K562 (cell line): ENCODE results near the gene MAP3K7. TPM values are rescaled to one million over a fixed set of nuclear protein-coding genes. Genes with fewer than 3 reads are reported as not detected.

Experiments used
- FOSL1 ChIP-seq: fragments of 200-800 bp; sonication (Bioruptor generic); conservative IDR thresholded peaks from 2 replicates; pipeline ENCODE4 v1.6.1; 2016; ENCODE audit warnings: missing genetic modification characterization, missing compliant biosample characterization
- KAT2B ChIP-seq: IDR thresholded peaks from one replicate; pipeline ENCODE4 v1.6.1; 2012; ENCODE audit warnings: low read depth, mild to moderate bottlenecking, control low read depth, inconsistent platforms, low read length, moderate library complexity
- MAFK ChIP-seq: IDR thresholded peaks from 2 replicates; pipeline ENCODE4 v1.6.1; 2011; ENCODE audit warnings: low read length, improper control_type of control experiment
- MBD2 ChIP-seq: sonication (generic); IDR thresholded peaks from 2 replicates; pipeline ENCODE4 v1.6.1; 2016; ENCODE audit warnings: low read depth, borderline replicate concordance
- NEUROD1 ChIP-seq: fragments of 150-350 bp; IDR thresholded peaks from 2 replicates; pipeline ENCODE4 v1.6.1; 2014; ENCODE audit warnings: borderline replicate concordance, low read length, low read depth; ENCODE audit not compliant: partially characterized antibody
- POLR2G ChIP-seq: fragments of 200-400 bp; formaldehyde crosslinking; IDR thresholded peaks from 2 replicates; pipeline ENCODE4 v1.6.1; 2017; ENCODE audit warnings: low read depth, mild to moderate bottlenecking, antibody characterized with exemption, low read length, moderate library complexity
- SRSF9 ChIP-seq: fragments of 200-400 bp; formaldehyde crosslinking; IDR thresholded peaks from 2 replicates; pipeline ENCODE4 v1.6.1; 2017; ENCODE audit warnings: low read depth, low read length, borderline replicate concordance
- TAL1 ChIP-seq: fragments of 450-650 bp; IDR thresholded peaks from 2 replicates; pipeline ENCODE4 v1.6.1; 2016; ENCODE audit warnings: mild to moderate bottlenecking
- THRAP3 ChIP-seq: fragments of 450-650 bp; IDR thresholded peaks from 2 replicates; pipeline ENCODE4 v1.6.1; 2016; ENCODE audit warnings: mild to moderate bottlenecking, inconsistent platforms, borderline replicate concordance
- ZZZ3 ChIP-seq: fragments of 450-650 bp; IDR thresholded peaks from 2 replicates; pipeline ENCODE4 v1.6.1; 2016; ENCODE audit warnings: antibody characterized with exemption, mild to moderate bottlenecking, moderate library complexity
- polyA plus RNA-seq, 8 experiments: library from polyadenylated mRNA; depleted of rRNA in 4 of 8; stranded (reverse) in 5 of 8; unstranded in 3 of 8; fragments of >200 nt; fragmentation: Nextera tagmentation in 2 of 8; fragmentation: Illumina TruSeq in 1 of 8; extraction: Ambion mirVana in 2 of 8; extraction: Trizol in 1 of 8; gene quantifications; 2 replicates each; pipeline versions ENCODE4 v1.2.1 to v1.2.3, GENCODE V29; 2011 to 2014; ENCODE audit warnings: inconsistent platforms in 1 of 8, missing spikeins in 1 of 8
- total RNA-seq, 7 experiments: library from RNA; depleted of rRNA in 6 of 7; stranded (reverse); fragments of >200 nt in 6 of 7; fragmentation: Illumina TruSeq in 2 of 7; extraction: Trizol in 2 of 7; gene quantifications; 2 replicates each; pipeline versions ENCODE4 v1.2.1 to v1.2.3, GENCODE V29; 2011 to 2021; ENCODE audit warnings: low replicate concordance in 1 of 7
- TF ChIP-seq, protein P1 (sequence below): sonication (generic); formaldehyde crosslinking; IDR thresholded peaks from 2 replicates; pipeline ENCODE4 v1.8.1; 2023; ENCODE audit warnings: mild to moderate bottlenecking, missing genetic modification reagents
- TF ChIP-seq, protein P2 (sequence below), 2 experiments: fragments of 450-650 bp; conservative IDR thresholded peaks; 2 replicates each; pipeline ENCODE4 v1.6.1; 2017; ENCODE audit warnings: mild to moderate bottlenecking in 2 of 2, moderate library complexity in 2 of 2
- TF ChIP-seq, protein P3 (sequence below): fragments of 450-650 bp; formaldehyde crosslinking; IDR thresholded peaks from 2 replicates; pipeline ENCODE4 v1.4.0; 2022; ENCODE audit warnings: missing genetic modification characterization
- TF ChIP-seq, protein P4 (sequence below): fragments of 250-450 bp; sonication (Bioruptor Pico); IDR thresholded peaks from 2 replicates; pipeline ENCODE4 v1.5.0; 2021; ENCODE audit warnings: mild to moderate bottlenecking, borderline replicate concordance
- TF ChIP-seq, protein P5 (sequence below): fragments of 250-450 bp; sonication (Bioruptor Pico); IDR thresholded peaks from 2 replicates; pipeline ENCODE4 v1.8.0; 2021; ENCODE audit warnings: mild to moderate bottlenecking, moderate library complexity
- TF ChIP-seq, protein P6 (sequence below): fragments of 450-650 bp; IDR thresholded peaks from 2 replicates; pipeline ENCODE4 v1.6.1; 2016; ENCODE audit warnings: borderline replicate concordance

Gene MAP3K7
- total and polyA plus RNA-seq, 9 of the 15 experiments (the other 6 are each of a cell fraction or from before 2014, with no cell fraction given): 13.4 to 60.9 (median 34.8) TPM

DNA sequence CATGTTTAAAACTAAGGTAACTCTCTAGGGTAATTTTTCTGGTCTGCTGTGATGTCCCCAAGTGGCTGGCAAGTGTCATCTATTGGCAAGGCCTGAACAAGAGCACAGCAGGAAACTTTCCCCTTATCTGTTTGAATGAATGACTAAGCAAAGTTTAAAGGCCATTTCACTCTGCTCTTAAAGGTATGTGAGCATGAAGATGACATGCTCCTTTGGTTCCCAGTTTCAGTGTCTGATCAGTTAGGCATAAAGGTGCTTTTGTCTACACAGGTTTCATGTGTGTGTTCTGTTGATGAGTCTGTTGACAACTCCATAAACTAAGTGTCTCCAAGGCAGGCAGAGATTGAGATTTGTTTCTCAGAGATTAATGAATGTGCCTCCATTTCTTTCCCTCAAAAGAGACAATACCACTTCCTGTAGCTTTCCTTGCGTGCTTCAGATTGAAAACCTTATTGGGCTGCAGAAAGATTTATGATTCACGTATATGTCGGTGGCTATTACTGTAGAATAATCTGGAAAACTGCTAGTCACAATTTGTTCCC, 83.9 kb downstream of the MAP3K7 start (continued):
- TF ChIP-seq, protein P1, sequence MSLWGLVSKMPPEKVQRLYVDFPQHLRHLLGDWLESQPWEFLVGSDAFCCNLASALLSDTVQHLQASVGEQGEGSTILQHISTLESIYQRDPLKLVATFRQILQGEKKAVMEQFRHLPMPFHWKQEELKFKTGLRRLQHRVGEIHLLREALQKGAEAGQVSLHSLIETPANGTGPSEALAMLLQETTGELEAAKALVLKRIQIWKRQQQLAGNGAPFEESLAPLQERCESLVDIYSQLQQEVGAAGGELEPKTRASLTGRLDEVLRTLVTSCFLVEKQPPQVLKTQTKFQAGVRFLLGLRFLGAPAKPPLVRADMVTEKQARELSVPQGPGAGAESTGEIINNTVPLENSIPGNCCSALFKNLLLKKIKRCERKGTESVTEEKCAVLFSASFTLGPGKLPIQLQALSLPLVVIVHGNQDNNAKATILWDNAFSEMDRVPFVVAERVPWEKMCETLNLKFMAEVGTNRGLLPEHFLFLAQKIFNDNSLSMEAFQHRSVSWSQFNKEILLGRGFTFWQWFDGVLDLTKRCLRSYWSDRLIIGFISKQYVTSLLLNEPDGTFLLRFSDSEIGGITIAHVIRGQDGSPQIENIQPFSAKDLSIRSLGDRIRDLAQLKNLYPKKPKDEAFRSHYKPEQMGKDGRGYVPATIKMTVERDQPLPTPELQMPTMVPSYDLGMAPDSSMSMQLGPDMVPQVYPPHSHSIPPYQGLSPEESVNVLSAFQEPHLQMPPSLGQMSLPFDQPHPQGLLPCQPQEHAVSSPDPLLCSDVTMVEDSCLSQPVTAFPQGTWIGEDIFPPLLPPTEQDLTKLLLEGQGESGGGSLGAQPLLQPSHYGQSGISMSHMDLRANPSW (CRISPR knock-in tag): no peak
- no peak for TF ChIP-seq MBD2
- TF ChIP-seq, protein P2, sequence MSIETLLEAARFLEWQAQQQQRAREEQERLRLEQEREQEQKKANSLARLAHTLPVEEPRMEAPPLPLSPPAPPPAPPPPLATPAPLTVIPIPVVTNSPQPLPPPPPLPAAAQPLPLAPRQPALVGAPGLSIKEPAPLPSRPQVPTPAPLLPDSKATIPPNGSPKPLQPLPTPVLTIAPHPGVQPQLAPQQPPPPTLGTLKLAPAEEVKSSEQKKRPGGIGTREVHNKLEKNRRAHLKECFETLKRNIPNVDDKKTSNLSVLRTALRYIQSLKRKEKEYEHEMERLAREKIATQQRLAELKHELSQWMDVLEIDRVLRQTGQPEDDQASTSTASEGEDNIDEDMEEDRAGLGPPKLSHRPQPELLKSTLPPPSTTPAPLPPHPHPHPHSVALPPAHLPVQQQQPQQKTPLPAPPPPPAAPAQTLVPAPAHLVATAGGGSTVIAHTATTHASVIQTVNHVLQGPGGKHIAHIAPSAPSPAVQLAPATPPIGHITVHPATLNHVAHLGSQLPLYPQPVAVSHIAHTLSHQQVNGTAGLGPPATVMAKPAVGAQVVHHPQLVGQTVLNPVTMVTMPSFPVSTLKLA (conservative IDR thresholded peaks at IDR 0.05): peak in 1 of 2 experiments; percentile 52; a peak in 3 of 4 replicates
- no peak for TF ChIP-seq KAT2B
- TF ChIP-seq, protein P3, sequence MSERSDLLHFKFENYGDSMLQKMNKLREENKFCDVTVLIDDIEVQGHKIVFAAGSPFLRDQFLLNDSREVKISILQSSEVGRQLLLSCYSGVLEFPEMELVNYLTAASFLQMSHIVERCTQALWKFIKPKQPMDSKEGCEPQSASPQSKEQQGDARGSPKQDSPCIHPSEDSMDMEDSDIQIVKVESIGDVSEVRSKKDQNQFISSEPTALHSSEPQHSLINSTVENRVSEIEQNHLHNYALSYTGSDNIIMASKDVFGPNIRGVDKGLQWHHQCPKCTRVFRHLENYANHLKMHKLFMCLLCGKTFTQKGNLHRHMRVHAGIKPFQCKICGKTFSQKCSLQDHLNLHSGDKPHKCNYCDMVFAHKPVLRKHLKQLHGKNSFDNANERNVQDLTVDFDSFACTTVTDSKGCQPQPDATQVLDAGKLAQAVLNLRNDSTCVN (CRISPR knock-in tag): no peak
- TF ChIP-seq POLR2G: no peak
- TF ChIP-seq FOSL1: peak; percentile 86
- no peak for TF ChIP-seq ZZZ3
- no peak for TF ChIP-seq NEUROD1
- TF ChIP-seq, protein P4, sequence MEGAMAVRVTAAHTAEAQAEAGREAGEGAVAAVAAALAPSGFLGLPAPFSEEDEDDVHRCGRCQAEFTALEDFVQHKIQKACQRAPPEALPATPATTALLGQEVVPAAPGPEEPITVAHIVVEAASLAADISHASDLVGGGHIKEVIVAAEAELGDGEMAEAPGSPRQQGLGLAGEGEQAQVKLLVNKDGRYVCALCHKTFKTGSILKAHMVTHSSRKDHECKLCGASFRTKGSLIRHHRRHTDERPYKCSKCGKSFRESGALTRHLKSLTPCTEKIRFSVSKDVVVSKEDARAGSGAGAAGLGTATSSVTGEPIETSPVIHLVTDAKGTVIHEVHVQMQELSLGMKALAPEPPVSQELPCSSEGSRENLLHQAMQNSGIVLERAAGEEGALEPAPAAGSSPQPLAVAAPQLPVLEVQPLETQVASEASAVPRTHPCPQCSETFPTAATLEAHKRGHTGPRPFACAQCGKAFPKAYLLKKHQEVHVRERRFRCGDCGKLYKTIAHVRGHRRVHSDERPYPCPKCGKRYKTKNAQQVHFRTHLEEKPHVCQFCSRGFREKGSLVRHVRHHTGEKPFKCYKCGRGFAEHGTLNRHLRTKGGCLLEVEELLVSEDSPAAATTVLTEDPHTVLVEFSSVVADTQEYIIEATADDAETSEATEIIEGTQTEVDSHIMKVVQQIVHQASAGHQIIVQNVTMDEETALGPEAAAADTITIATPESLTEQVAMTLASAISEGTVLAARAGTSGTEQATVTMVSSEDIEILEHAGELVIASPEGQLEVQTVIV (CRISPR knock-in tag): no peak
- TF ChIP-seq SRSF9: no peak
- TF ChIP-seq, protein P5, sequence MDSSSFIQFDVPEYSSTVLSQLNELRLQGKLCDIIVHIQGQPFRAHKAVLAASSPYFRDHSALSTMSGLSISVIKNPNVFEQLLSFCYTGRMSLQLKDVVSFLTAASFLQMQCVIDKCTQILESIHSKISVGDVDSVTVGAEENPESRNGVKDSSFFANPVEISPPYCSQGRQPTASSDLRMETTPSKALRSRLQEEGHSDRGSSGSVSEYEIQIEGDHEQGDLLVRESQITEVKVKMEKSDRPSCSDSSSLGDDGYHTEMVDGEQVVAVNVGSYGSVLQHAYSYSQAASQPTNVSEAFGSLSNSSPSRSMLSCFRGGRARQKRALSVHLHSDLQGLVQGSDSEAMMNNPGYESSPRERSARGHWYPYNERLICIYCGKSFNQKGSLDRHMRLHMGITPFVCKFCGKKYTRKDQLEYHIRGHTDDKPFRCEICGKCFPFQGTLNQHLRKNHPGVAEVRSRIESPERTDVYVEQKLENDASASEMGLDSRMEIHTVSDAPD: no peak
- peak; percentile 22; the same call in 1 of the 2 replicates for TF ChIP-seq TAL1
- no peak for TF ChIP-seq THRAP3
- peak; percentile 92 for TF ChIP-seq MAFK
- TF ChIP-seq, protein P6, sequence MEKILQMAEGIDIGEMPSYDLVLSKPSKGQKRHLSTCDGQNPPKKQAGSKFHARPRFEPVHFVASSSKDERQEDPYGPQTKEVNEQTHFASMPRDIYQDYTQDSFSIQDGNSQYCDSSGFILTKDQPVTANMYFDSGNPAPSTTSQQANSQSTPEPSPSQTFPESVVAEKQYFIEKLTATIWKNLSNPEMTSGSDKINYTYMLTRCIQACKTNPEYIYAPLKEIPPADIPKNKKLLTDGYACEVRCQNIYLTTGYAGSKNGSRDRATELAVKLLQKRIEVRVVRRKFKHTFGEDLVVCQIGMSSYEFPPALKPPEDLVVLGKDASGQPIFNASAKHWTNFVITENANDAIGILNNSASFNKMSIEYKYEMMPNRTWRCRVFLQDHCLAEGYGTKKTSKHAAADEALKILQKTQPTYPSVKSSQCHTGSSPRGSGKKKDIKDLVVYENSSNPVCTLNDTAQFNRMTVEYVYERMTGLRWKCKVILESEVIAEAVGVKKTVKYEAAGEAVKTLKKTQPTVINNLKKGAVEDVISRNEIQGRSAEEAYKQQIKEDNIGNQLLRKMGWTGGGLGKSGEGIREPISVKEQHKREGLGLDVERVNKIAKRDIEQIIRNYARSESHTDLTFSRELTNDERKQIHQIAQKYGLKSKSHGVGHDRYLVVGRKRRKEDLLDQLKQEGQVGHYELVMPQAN: no peak
